H1 (cell line): Measurements from ENCODE around the gene RBM6. TPM values are rescaled to one million over a fixed set of nuclear protein-coding genes. Genes with fewer than 3 reads are reported as not detected.

Source experiments
- CTCF ChIA-PET: fragments of 300-600 bp; sonication (Branson Sonifier 250); formaldehyde crosslinking; loops from one replicate; lab custom pipeline; 2021; ENCODE audit not compliant: partially characterized antibody; lab: Charles Lee
- POLR2A ChIA-PET: fragments of 300-600 bp; sonication (Branson Sonifier 250); formaldehyde crosslinking; loops from one replicate; lab custom pipeline; 2021; ENCODE audit warnings: inconsistent platforms; ENCODE audit not compliant: partially characterized antibody; lab: Charles Lee
- DNase-seq, 2 experiments: peaks; one replicate each; pipeline versions ENCODE4 v3.0.0 to v3.0.0-alpha.2; 2010 to 2022; ENCODE audit warnings: low spot score in 2 of 2, low read depth in 1 of 2, mixed read lengths in 1 of 2
- FAIRE-seq: peaks from 2 replicates; lab custom pipeline; 2011; peaks lifted over from hg19 to GRCh38; lab: Jason Lieb, UNC
- H2AFZ ChIP-seq: 2 replicates; pipeline ENCODE4 v1.8.1; 2012; ENCODE audit warnings: low read length, inconsistent platforms
- H2AK5ac ChIP-seq: 2 replicates; pipeline ENCODE4 v1.6.1; 2013; ENCODE audit warnings: low read depth, low read length
- H2BK120ac ChIP-seq: replicated peaks from 2 replicates; pipeline ENCODE3; 2013; ENCODE audit warnings: low read depth, low read length, inconsistent platforms
- H2BK12ac ChIP-seq: 2 replicates; pipeline ENCODE4 v1.6.1; 2013; ENCODE audit warnings: low read depth, low read length
- H2BK15ac ChIP-seq: 2 replicates; pipeline ENCODE4 v1.6.1; 2013; ENCODE audit warnings: low read length
- H2BK20ac ChIP-seq: 2 replicates; pipeline ENCODE4 v1.6.1; 2013; ENCODE audit warnings: low read length
- H2BK5ac ChIP-seq: 2 replicates; pipeline ENCODE4 v1.6.1; 2013; ENCODE audit warnings: low read depth, low read length
- H3K14ac ChIP-seq: 2 replicates; pipeline ENCODE4 v1.6.1; 2013; ENCODE audit warnings: inconsistent platforms; ENCODE audit not compliant: insufficient read length
- H3K18ac ChIP-seq: 2 replicates; pipeline ENCODE4 v1.6.1; 2013; ENCODE audit warnings: low read length; ENCODE audit errors: extremely low read depth
- H3K23ac ChIP-seq: 2 replicates; pipeline ENCODE4 v1.6.1; 2013; ENCODE audit warnings: inconsistent platforms; ENCODE audit not compliant: insufficient read length
- H3K23me2 ChIP-seq: 2 replicates; pipeline ENCODE4 v1.6.1; 2013; ENCODE audit warnings: low read depth, low read length
- H3K27ac ChIP-seq: 2 replicates; pipeline ENCODE4 v1.6.1; 2011; ENCODE audit warnings: low read depth, low read length, inconsistent platforms
- H3K27me3 ChIP-seq, 4 experiments: replicated peaks in 1 of 4; 1 replicate in 1 of 4; 2 replicates in 3 of 4; pipeline versions ENCODE4 v1.6.1 to v1.8.1; 2011 to 2013; ENCODE audit warnings: low read length in 3 of 4, mild to moderate bottlenecking in 3 of 4, inconsistent platforms in 2 of 4, mixed read lengths in 2 of 4, moderate library complexity in 1 of 4; ENCODE audit not compliant: control insufficient read depth in 3 of 4, insufficient read depth in 3 of 4; ENCODE audit errors: extremely low read depth in 1 of 4
- H3K36me3 ChIP-seq, 4 experiments: 2 replicates each; pipeline versions ENCODE4 v1.6.1 to v1.8.1; 2011 to 2013; ENCODE audit warnings: mild to moderate bottlenecking in 4 of 4, low read length in 3 of 4, moderate library complexity in 2 of 4, control low read depth in 1 of 4, inconsistent platforms in 1 of 4; ENCODE audit not compliant: insufficient read depth in 4 of 4, control insufficient read depth in 2 of 4
- H3K4ac ChIP-seq: replicated peaks from 2 replicates; pipeline ENCODE3; 2013; ENCODE audit warnings: low read length, low read depth, mixed read lengths, inconsistent platforms; ENCODE audit not compliant: insufficient read length
- H3K4me1 ChIP-seq, 4 experiments: replicated peaks in 1 of 4; 1 replicate in 1 of 4; 2 replicates in 3 of 4; pipeline versions ENCODE4 v1.6.1 to v1.8.1; 2011 to 2013; ENCODE audit warnings: low read length in 3 of 4, inconsistent platforms in 2 of 4, mixed read lengths in 1 of 4; ENCODE audit not compliant: insufficient read depth in 4 of 4, control insufficient read depth in 3 of 4
- H3K4me2 ChIP-seq, 2 experiments: 2 replicates each; pipeline versions ENCODE4 v1.6.1 to v1.8.1; 2011 to 2013; ENCODE audit warnings: low read depth in 2 of 2, low read length in 2 of 2, control low read depth in 1 of 2, inconsistent platforms in 1 of 2, mild to moderate bottlenecking in 1 of 2; ENCODE audit not compliant: insufficient read depth in 1 of 2
- H3K4me3 ChIP-seq, 4 experiments: fragments of 200-600, 300-600 bp in 1 of 4; sonication (generic), shearing (Covaris generic), sonication (Bioruptor Twin) in 1 of 4; 2 replicates each; pipeline versions ENCODE4 v1.5.1 to v1.8.1; 2011 to 2016; ENCODE audit warnings: low read length in 4 of 4, low read depth in 3 of 4, control low read depth in 2 of 4, inconsistent platforms in 2 of 4, mild to moderate bottlenecking in 2 of 4, mixed read lengths in 1 of 4, moderate library complexity in 1 of 4; ENCODE audit not compliant: insufficient read depth in 2 of 4; ENCODE audit errors: extremely low read depth in 1 of 4
- H3K56ac ChIP-seq: replicated peaks from 2 replicates; pipeline ENCODE3; 2013; ENCODE audit warnings: low read depth, mild to moderate bottlenecking, mixed read lengths, low read length, inconsistent platforms; ENCODE audit not compliant: insufficient read length
- H3K79me1 ChIP-seq: 2 replicates; pipeline ENCODE4 v1.6.1; 2013; ENCODE audit warnings: low read depth, low read length, control low read depth
- H3K79me2 ChIP-seq, 2 experiments: 2 replicates each; pipeline versions ENCODE4 v1.6.1 to v1.8.1; 2012 to 2013; ENCODE audit warnings: low read length in 2 of 2, mild to moderate bottlenecking in 2 of 2, inconsistent platforms in 1 of 2; ENCODE audit not compliant: insufficient read depth in 2 of 2, control insufficient read depth in 1 of 2
- H3K9ac ChIP-seq, 4 experiments: replicated peaks in 1 of 4; 1 replicate in 1 of 4; 2 replicates in 3 of 4; pipeline versions ENCODE4 v1.6.1 to v1.8.1; 2011 to 2013; ENCODE audit warnings: low read depth in 3 of 4, low read length in 3 of 4, control low read depth in 2 of 4, mild to moderate bottlenecking in 2 of 4, moderate library complexity in 2 of 4, inconsistent platforms in 1 of 4; ENCODE audit errors: extremely low read depth in 1 of 4
- H3K9me3 ChIP-seq, 2 experiments: 2 replicates each; pipeline versions ENCODE4 v1.6.1 to v1.8.1; 2012 to 2013; ENCODE audit warnings: mild to moderate bottlenecking in 2 of 2, moderate library complexity in 2 of 2, control low read depth in 1 of 2, inconsistent platforms in 1 of 2, low read depth in 1 of 2, low read length in 1 of 2, mixed read lengths in 1 of 2; ENCODE audit not compliant: insufficient read depth in 2 of 2
- H4K20me1 ChIP-seq, 2 experiments: replicated peaks in 1 of 2; 2 replicates each; pipeline versions ENCODE3 to v1.8.1; 2011 to 2013; ENCODE audit warnings: inconsistent platforms in 2 of 2, low read length in 2 of 2, mild to moderate bottlenecking in 1 of 2; ENCODE audit not compliant: insufficient read depth in 2 of 2, control insufficient read depth in 1 of 2
- H4K5ac ChIP-seq: 2 replicates; pipeline ENCODE4 v1.6.1; 2013; ENCODE audit warnings: low read length, low read depth, mixed read lengths, inconsistent platforms; ENCODE audit not compliant: insufficient read length
- H4K8ac ChIP-seq: 2 replicates; pipeline ENCODE4 v1.8.0; 2013; ENCODE audit warnings: mild to moderate bottlenecking, moderate library complexity, low read length, inconsistent platforms; ENCODE audit not compliant: insufficient read depth; ENCODE audit errors: extremely low read depth
- H4K91ac ChIP-seq: replicated peaks from 2 replicates; pipeline ENCODE3; 2013; ENCODE audit warnings: low read length, mixed read lengths, inconsistent platforms; ENCODE audit not compliant: insufficient read length
- KDM4A ChIP-seq: IDR thresholded peaks from one replicate; pipeline ENCODE4 v1.7.1; 2012; ENCODE audit warnings: low read depth, mild to moderate bottlenecking, moderate library complexity, low read length, inconsistent platforms; ENCODE audit not compliant: severe bottlenecking
- PHF8 ChIP-seq: fragments of 200-600 bp; sonication (generic); conservative IDR thresholded peaks from 2 replicates; pipeline ENCODE4 v1.7.1; 2012; ENCODE audit warnings: low read depth, mild to moderate bottlenecking, inconsistent platforms, low read length, moderate library complexity
- RBBP5 ChIP-seq: IDR thresholded peaks from 2 replicates; pipeline ENCODE4 v1.7.1; 2012; ENCODE audit warnings: low read depth, mild to moderate bottlenecking, inconsistent platforms, low read length, moderate library complexity, borderline replicate concordance
- SIRT6 ChIP-seq: IDR thresholded peaks from one replicate; pipeline ENCODE4 v1.7.1; 2012; ENCODE audit warnings: low read length, inconsistent platforms
- SUZ12 ChIP-seq: fragments of 200-600 bp; sonication (generic); IDR thresholded peaks from 2 replicates; pipeline ENCODE4 v1.6.1; 2012; ENCODE audit warnings: mild to moderate bottlenecking, inconsistent platforms, low read length, moderate library complexity, mixed read lengths
- TAF7 ChIP-seq: optimal IDR thresholded peaks from 2 replicates; pipeline ENCODE3; 2011; ENCODE audit warnings: low read depth, mild to moderate bottlenecking, inconsistent platforms, low read length, moderate library complexity, borderline replicate concordance
- ZNF274 ChIP-seq: IDR thresholded peaks from 2 replicates; pipeline ENCODE4 v1.7.0; 2012; ENCODE audit warnings: low read length, borderline replicate concordance; ENCODE audit errors: extremely low read depth
- WGBS, 2 experiments: shearing (Covaris generic) in 1 of 2; methylation state at CpG; one replicate each; pipeline versions ENCODE4 v1.1.6 to v1.1.7; 2013 to 2015; ENCODE audit warnings: low lambda C conversion rate in 2 of 2, mixed read lengths in 2 of 2, inconsistent platforms in 1 of 2, low coverage in 1 of 2, missing lambda C conversion rate in 1 of 2; ENCODE audit not compliant: insufficient replicate concordance in 2 of 2, insufficient coverage in 1 of 2, insufficient read length in 1 of 2; ENCODE audit errors: extremely low coverage in 1 of 2, missing lambda C conversion rate in 1 of 2; 5-methylcytosine and 5-hydroxymethylcytosine counted together
- polyA plus RNA-seq, 7 experiments: library from polyadenylated mRNA; depleted of rRNA in 3 of 7; stranded (reverse) in 5 of 7; unstranded in 2 of 7; fragments of >200 nt in 5 of 7; fragments of 200-250 nt in 2 of 7; gene quantifications; 1 replicate in 5 of 7; 2 replicates in 1 of 7; 4 replicates in 1 of 7; pipeline versions ENCODE4 v1.2.1 to v1.2.3, GENCODE V29; 2011 to 2013; ENCODE audit warnings: missing spikeins in 2 of 7, mixed read lengths in 2 of 7
- total RNA-seq: library from RNA; stranded (reverse); fragmentation: NEBNext Ultra II Directional; extraction: Animal tissue kit (Norgen Biotek cat#: 25700); gene quantifications from 2 replicates; pipeline ENCODE4 v1.2.1, GENCODE V29; 2021

RBM6 gene
- total and polyA plus RNA-seq, 2 of the 8 experiments (the other 6 are each of a cell fraction or from before 2014, with no cell fraction given) = 30.6 to 80.1 TPM

DNA sequence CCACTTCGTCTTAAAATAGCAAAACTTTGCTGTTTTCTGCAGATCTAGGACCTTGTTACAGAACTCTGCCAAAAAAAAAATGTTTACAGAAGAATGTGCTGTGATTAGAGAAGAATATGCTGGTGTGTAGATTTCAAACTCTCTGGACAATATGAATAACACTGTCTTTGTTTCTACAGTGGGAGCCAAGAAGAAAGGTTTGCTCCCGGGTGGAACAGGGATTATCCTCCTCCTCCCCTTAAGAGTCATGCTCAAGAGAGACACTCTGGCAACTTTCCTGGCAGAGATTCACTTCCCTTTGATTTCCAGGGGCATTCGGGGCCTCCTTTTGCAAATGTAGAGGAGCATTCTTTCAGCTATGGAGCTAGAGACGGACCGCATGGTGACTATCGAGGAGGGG lies 27.3 kb downstream of the RBM6 start:
- DNase-seq = no peak
- H4K20me1 ChIP-seq = peaks cover 1 to 3% of the 10 kb centered on the region in 2 experiments
- H3K9me3 ChIP-seq = no peaks in the 10 kb centered on the region
- no peak overlapping the region for H3K14ac ChIP-seq
- H3K79me1 ChIP-seq = peaks cover 3% of the 10 kb centered on the region; the same call in 1 of the 2 replicates
- TF ChIP-seq TAF7 (no peak), ZNF274 (no peak), SUZ12 (no peak), SIRT6 (no peak), PHF8 (no peak), RBBP5 (no peak), KDM4A (no peak)
- no peak for FAIRE-seq
- H3K9ac ChIP-seq = no peak overlapping the region
- H3K4me3 ChIP-seq = no peak overlapping the region
- no peak overlapping the region for H3K27ac ChIP-seq
- H2BK120ac ChIP-seq = no peak overlapping the region
- H3K27me3 ChIP-seq = no peaks in the 10 kb centered on the region
- H3K4me1 ChIP-seq = peaks cover 0 to 3% (median 0%) of the 10 kb centered on the region in 4 experiments; a peak in 2 of 7 replicates
- no peak overlapping the region for H4K91ac ChIP-seq
- POLR2A ChIA-PET = no interaction called here
- no peak overlapping the region for H3K56ac ChIP-seq
- H3K23me2 ChIP-seq = no peaks in the 10 kb centered on the region
- H3K23ac ChIP-seq = no peak overlapping the region
- no peak overlapping the region; the same call in 1 of the 2 replicates for H4K8ac ChIP-seq
- no peak overlapping the region for H2BK12ac ChIP-seq
- H3K18ac ChIP-seq = no peak overlapping the region
- no peak overlapping the region for H2BK15ac ChIP-seq
- no peak overlapping the region for H2AK5ac ChIP-seq
- H2AFZ ChIP-seq = no peak overlapping the region
- H3K36me3 ChIP-seq = peaks cover 0 to 30% (median 2%) of the 10 kb centered on the region in 4 experiments; a peak in 4 of 8 replicates
- H3K4ac ChIP-seq = no peak overlapping the region
- CTCF ChIA-PET = no interaction called here
- no peak overlapping the region for H4K5ac ChIP-seq
- no peak overlapping the region for H3K4me2 ChIP-seq
- WGBS, 2 experiments = 89% methylated on average over 6 of the region's 6 CpGs; no CpG with 5 or more reads in 1 of the 2 experiments
- no peak overlapping the region for H2BK5ac ChIP-seq
- H2BK20ac ChIP-seq = no peak overlapping the region
- H3K79me2 ChIP-seq = peaks cover 0 to 39% of the 10 kb centered on the region in 2 experiments; a peak in 1 of 4 replicates
